ENCODE measurements around the gene RNASE8.

RNASE8 gene

GRCh38 chr14:21020977-21021545 lies 36.6 kb upstream of the RNASE8 start:
- Histone ChIP-seq H3K27me3 (ENCODE audit: insufficient read depth, low read length) (peaks cover 32% of the 10 kb centered on the region), H3K36me3 (ENCODE audit: insufficient read depth, low read depth, low read length) (peaks cover 5% of the 10 kb centered on the region; the same call in 1 of the 2 replicates), H3K9me3 (ENCODE audit: insufficient read depth, low read depth, low read length) (no peaks in the 10 kb centered on the region), H3K4me1 (ENCODE audit: insufficient read depth, low read length) (peaks cover 11% of the 10 kb centered on the region; the same call in 1 of the 2 replicates), H3K9ac (ENCODE audit: low read depth, low read length) (no peak overlapping the region), H3K27ac (ENCODE audit: low read length) (no peak overlapping the region), H3K4me3 (ENCODE audit: low read length) (no peak overlapping the region)

GRCh38 chr14:21022686-21023085 lies 34.9 kb upstream of the RNASE8 start:
- Histone ChIP-seq H3K4me1 (ENCODE audit: insufficient read depth, low read length) (peaks cover 18% of the 10 kb centered on the region; the same call in 1 of the 2 replicates), H3K4me3 (ENCODE audit: low read length) (no peak overlapping the region), H3K27ac (ENCODE audit: low read length) (no peak overlapping the region), H3K27me3 (ENCODE audit: insufficient read depth, low read length) (peaks cover 42% of the 10 kb centered on the region), H3K9ac (ENCODE audit: low read depth, low read length) (no peak overlapping the region), H3K9me3 (ENCODE audit: insufficient read depth, low read depth, low read length) (no peaks in the 10 kb centered on the region), H3K36me3 (ENCODE audit: insufficient read depth, low read depth, low read length) (peaks cover 5% of the 10 kb centered on the region; the same call in 1 of the 2 replicates)

- Histone ChIP-seq H3K9ac (ENCODE audit: low read depth, low read length) (no peak overlapping the region), H3K27ac (ENCODE audit: low read length) (no peak overlapping the region), H3K4me1 (ENCODE audit: insufficient read depth, low read length) (peaks cover 18% of the 10 kb centered on the region; the same call in 1 of the 2 replicates), H3K4me3 (ENCODE audit: low read length) (no peak overlapping the region), H3K36me3 (ENCODE audit: insufficient read depth, low read depth, low read length) (peaks cover 5% of the 10 kb centered on the region; the same call in 1 of the 2 replicates), H3K9me3 (ENCODE audit: insufficient read depth, low read depth, low read length) (no peaks in the 10 kb centered on the region), H3K27me3 (ENCODE audit: insufficient read depth, low read length) (peaks cover 42% of the 10 kb centered on the region)
Measured at GRCh38 chr14:21023174-21023573, 34.4 kb upstream of the RNASE8 start.

- Histone ChIP-seq H3K9me3 (ENCODE audit: insufficient read depth, low read depth, low read length) (no peaks in the 10 kb centered on the region), H3K27me3 (ENCODE audit: insufficient read depth, low read length) (peaks cover 42% of the 10 kb centered on the region), H3K36me3 (ENCODE audit: insufficient read depth, low read depth, low read length) (peaks cover 5% of the 10 kb centered on the region; the same call in 1 of the 2 replicates), H3K27ac (ENCODE audit: low read length) (no peak overlapping the region), H3K4me3 (ENCODE audit: low read length) (peak overlapping the region; percentile 88), H3K9ac (ENCODE audit: low read depth, low read length) (peak overlapping the region; percentile 77; the same call in 1 of the 2 replicates), H3K4me1 (ENCODE audit: insufficient read depth, low read length) (peaks cover 18% of the 10 kb centered on the region; the same call in 1 of the 2 replicates)
Measured at GRCh38 chr14:21023817-21024584, 33.6 kb upstream of the RNASE8 start.

GRCh38 chr14:21024585-21025370 lies 32.8 kb upstream of the RNASE8 start, which contains the start of gene NDRG2:
NDRG2 (minus strand) TSS chr14:21025061; CDS start chr14:21023315, 1,746 bp downstream.
- H3K27ac ChIP-seq (ENCODE audit: low read length) = no peak within 1 kb of the TSS
- peak within 1 kb of the TSS; percentile 88 for H3K4me3 ChIP-seq (ENCODE audit: low read length)
- peaks cover 18% of the 10 kb centered on the region; the same call in 1 of the 2 replicates for H3K4me1 ChIP-seq (ENCODE audit: insufficient read depth, low read length)
- H3K9ac ChIP-seq (ENCODE audit: low read depth, low read length) = peak within 1 kb of the TSS; percentile 77; the same call in 1 of the 2 replicates
- 0 out of 2 replicates have a peak, but pooled peaks cover 5% of the 10 kb centered on the region for H3K36me3 ChIP-seq (ENCODE audit: insufficient read depth, low read depth, low read length)
- peaks cover 42% of the 10 kb centered on the region for H3K27me3 ChIP-seq (ENCODE audit: insufficient read depth, low read length)
- no peaks in the 10 kb centered on the region for H3K9me3 ChIP-seq (ENCODE audit: insufficient read depth, low read depth, low read length)

- 0 out of 2 replicates have a peak, but pooled peaks cover 2% of the 10 kb centered on the region for H3K36me3 ChIP-seq (ENCODE audit: insufficient read depth, low read depth, low read length)
- H3K9me3 ChIP-seq (ENCODE audit: insufficient read depth, low read depth, low read length) = no peaks in the 10 kb centered on the region
- peaks cover 42% of the 10 kb centered on the region for H3K27me3 ChIP-seq (ENCODE audit: insufficient read depth, low read length)
- peak overlapping the region; percentile 86 for H3K4me3 ChIP-seq (ENCODE audit: low read length)
- H3K4me1 ChIP-seq (ENCODE audit: insufficient read depth, low read length) = peaks cover 18% of the 10 kb centered on the region; the same call in 1 of the 2 replicates
- H3K27ac ChIP-seq (ENCODE audit: low read length) = no peak overlapping the region
- peak overlapping the region; percentile 76; the same call in 1 of the 2 replicates for H3K9ac ChIP-seq (ENCODE audit: low read depth, low read length)
Measured at GRCh38 chr14:21025371-21026273, 32.0 kb upstream of the RNASE8 start.

- H3K4me3 ChIP-seq (ENCODE audit: low read length) = peak overlapping the region; percentile 86
- H3K4me1 ChIP-seq (ENCODE audit: insufficient read depth, low read length) = peaks cover 18% of the 10 kb centered on the region; the same call in 1 of the 2 replicates
- no peak overlapping the region for H3K27ac ChIP-seq (ENCODE audit: low read length)
- H3K9me3 ChIP-seq (ENCODE audit: insufficient read depth, low read depth, low read length) = no peaks in the 10 kb centered on the region
- peaks cover 46% of the 10 kb centered on the region for H3K27me3 ChIP-seq (ENCODE audit: insufficient read depth, low read length)
- no peaks in the 10 kb centered on the region for H3K36me3 ChIP-seq (ENCODE audit: insufficient read depth, low read depth, low read length)
- H3K9ac ChIP-seq (ENCODE audit: low read depth, low read length) = peak overlapping the region; percentile 76; the same call in 1 of the 2 replicates
Measured at GRCh38 chr14:21026274-21026987, 31.2 kb upstream of the RNASE8 start.

- H3K4me3 ChIP-seq (ENCODE audit: low read length) = peak overlapping the region; percentile 86; the same call in 1 of the 2 replicates
- no peaks in the 10 kb centered on the region for H3K9me3 ChIP-seq (ENCODE audit: insufficient read depth, low read depth, low read length)
- no peak overlapping the region for H3K9ac ChIP-seq (ENCODE audit: low read depth, low read length)
- peaks cover 18% of the 10 kb centered on the region; the same call in 1 of the 2 replicates for H3K4me1 ChIP-seq (ENCODE audit: insufficient read depth, low read length)
- H3K36me3 ChIP-seq (ENCODE audit: insufficient read depth, low read depth, low read length) = no peaks in the 10 kb centered on the region
- H3K27me3 ChIP-seq (ENCODE audit: insufficient read depth, low read length) = peaks cover 47% of the 10 kb centered on the region
- no peak overlapping the region for H3K27ac ChIP-seq (ENCODE audit: low read length)
Measured at GRCh38 chr14:21026988-21027315, 30.7 kb upstream of the RNASE8 start.

GRCh38 chr14:21029917-21030316 lies 27.7 kb upstream of the RNASE8 start, which contains the start of gene TPPP2:
TPPP2 (plus strand) TSS chr14:21030217; CDS start chr14:21030582, 365 bp downstream.
- no peaks in the 10 kb centered on the region for H3K9me3 ChIP-seq (ENCODE audit: insufficient read depth, low read depth, low read length)
- H3K27me3 ChIP-seq (ENCODE audit: insufficient read depth, low read length) = peaks cover 21% of the 10 kb centered on the region
- no peak within 1 kb of the TSS for H3K9ac ChIP-seq (ENCODE audit: low read depth, low read length)
- H3K4me1 ChIP-seq (ENCODE audit: insufficient read depth, low read length) = peaks cover 9% of the 10 kb centered on the region; the same call in 1 of the 2 replicates
- no peak within 1 kb of the TSS for H3K4me3 ChIP-seq (ENCODE audit: low read length)
- no peak within 1 kb of the TSS for H3K27ac ChIP-seq (ENCODE audit: low read length)
- H3K36me3 ChIP-seq (ENCODE audit: insufficient read depth, low read depth, low read length) = no peaks in the 10 kb centered on the region

GRCh38 chr14:21030531-21030930 lies 27.1 kb upstream of the RNASE8 start:
- H3K9ac ChIP-seq (ENCODE audit: low read depth, low read length) = no peak overlapping the region
- no peak overlapping the region for H3K27ac ChIP-seq (ENCODE audit: low read length)
- peaks cover 9% of the 10 kb centered on the region; the same call in 1 of the 2 replicates for H3K4me1 ChIP-seq (ENCODE audit: insufficient read depth, low read length)
- H3K4me3 ChIP-seq (ENCODE audit: low read length) = no peak overlapping the region
- no peaks in the 10 kb centered on the region for H3K36me3 ChIP-seq (ENCODE audit: insufficient read depth, low read depth, low read length)
- peaks cover 21% of the 10 kb centered on the region for H3K27me3 ChIP-seq (ENCODE audit: insufficient read depth, low read length)
- H3K9me3 ChIP-seq (ENCODE audit: insufficient read depth, low read depth, low read length) = no peaks in the 10 kb centered on the region

Measured in iPS-20b (cell line).